ENCODE data around the gene ELAVL1. TPM values are rescaled to one million over a fixed set of nuclear protein-coding genes. Genes with fewer than 3 reads are reported as not detected.
A peak's percentile ranks its signal among the peaks of the same experiment; 100 is the strongest.

The ELAVL1 gene
- total and polyA plus RNA-seq, 2 of the 13 experiments (the other 11 are each of a cell fraction or from before 2014, with no cell fraction given), result 27.9 to 38.4 TPM

- no peak overlapping the region for H2AFZ ChIP-seq (ENCODE audit: low read length)
- FAIRE-seq, result no peak
- no TSS peak for BruUV-seq (replicated peaks)
- TF ChIP-seq FOXK2 (IDR thresholded peaks at IDR 0.05), result no peak
- no peak for TF ChIP-seq ZNF121 (CRISPR knock-in tag; IDR thresholded peaks at IDR 0.05)
- TF ChIP-seq ZMYM3 (CRISPR knock-in tag; IDR thresholded peaks at IDR 0.05), result peak; percentile 35; the same call in 1 of the 2 replicates
- no peak for TF ChIP-seq SOX13 (IDR thresholded peaks at IDR 0.05)
- no peak for TF ChIP-seq SOX13 (CRISPR knock-in tag; conservative IDR thresholded peaks at IDR 0.05 in 1 of 2, IDR thresholded peaks at IDR 0.05 in 1 of 2)
- TF ChIP-seq ZNF407 (CRISPR knock-in tag; IDR thresholded peaks at IDR 0.05; ENCODE audit: not compliant biosample characterization), result no peak
- no peak for TF ChIP-seq BCL3 (CRISPR knock-in tag; IDR thresholded peaks at IDR 0.05)
- no peak for TF ChIP-seq CHD2 (IDR thresholded peaks at IDR 0.05; ENCODE audit: low read depth, low read length)
- 0 out of 2 replicates have a peak, but pooled peaks have one; percentile 15 for TF ChIP-seq SALL1 (CRISPR knock-in tag; IDR thresholded peaks at IDR 0.05)
- TF ChIP-seq ZNF800 (CRISPR knock-in tag; IDR thresholded peaks at IDR 0.05), result no peak
- peak; percentile 11; the same call in 1 of the 2 replicates for TF ChIP-seq CTCF (CRISPR knock-in tag; IDR thresholded peaks at IDR 0.05)
Observed at GRCh38 chr19:8022275-8022674, 16.8 kb upstream of the ELAVL1 start.

More at GRCh38 chr19:8022275-8022674, 16.8 kb upstream of the ELAVL1 start:
- DNase-seq (ENCODE audit: low spot score), result no peak
- CTCF ChIA-PET (ENCODE audit: low intra/inter-chr PET ratio, low total read pairs), result no interaction called here
- peak; percentile 56; the same call in 2 of the 3 replicates for ATAC-seq
- Histone ChIP-seq H3K9ac (ENCODE audit: insufficient read depth, low read depth, low read length) (no peak overlapping the region), H3K27ac (ENCODE audit: extremely low read length, insufficient read depth, low read length) (no peak overlapping the region), H3K4me1 (ENCODE audit: insufficient read depth, low read length) (peaks cover 35% of the 10 kb centered on the region), H3K4me2 (ENCODE audit: low read depth, low read length) (peak overlapping the region; percentile 58), H4K20me1 (ENCODE audit: insufficient read depth, low read length) (no peaks in the 10 kb centered on the region), H3K79me2 (ENCODE audit: insufficient read depth, low read length) (no peaks in the 10 kb centered on the region), H3K9me3 (ENCODE audit: low read length) (no peaks in the 10 kb centered on the region), H3K36me3 (replicated peaks in 1 of 2; ENCODE audit: control insufficient read depth in 1 of 2, insufficient read depth in 2 of 2, low read length in 2 of 2) (no peaks in the 10 kb centered on the region), H3K27me3 (ENCODE audit: control insufficient read depth in 1 of 2, insufficient read depth in 2 of 2, low read length in 2 of 2) (peaks cover 0 to 3% of the 10 kb centered on the region in 2 experiments; a peak in 2 of 5 replicates), H3K4me3 (replicated peaks in 1 of 3; ENCODE audit: insufficient read depth in 1 of 3, low read depth in 2 of 3, low read length in 3 of 3) (peak overlapping the region in 1 of 3 experiments; percentile 33; a peak in 1 of 6 replicates)
- intact Hi-C loops (cut with micrococcal nuclease; ENCODE audit: unreplicated experiment) (no loop called here), in situ Hi-C loops (cut with HindIII; ENCODE audit: extremely low pct_ligation_motif_present, low pct_unique_long_range_greater_than_20kb) (loop anchor here (25.0 kb wide), 1 partner anchor 240 kb away; no protein-coding TSS in a partner anchor)
- POLR2A ChIA-PET, result interaction anchor here (0.6 kb wide), 1 partner anchor 365 kb away, joined by 3 read pairs; no protein-coding TSS in a partner anchor
- under 1% methylated on average over 5 of the region's 13 CpGs for WGBS (ENCODE audit: low lambda C conversion rate)
